ENCODE measurements around the gene RPAIN. TPM values are rescaled to one million over a fixed set of nuclear protein-coding genes. Genes with fewer than 3 reads are reported as not detected.
A peak's percentile ranks its signal among the peaks of the same experiment; 100 is the strongest.
"Not testable (repeated sequence)": the region's sequence is repeated elsewhere in the genome, so short reads cannot be mapped to it uniquely, and the experiment has no call there.

The RPAIN gene
- total RNA-seq, 1 donor from 2014 or later: 85.9 TPM

DNA sequence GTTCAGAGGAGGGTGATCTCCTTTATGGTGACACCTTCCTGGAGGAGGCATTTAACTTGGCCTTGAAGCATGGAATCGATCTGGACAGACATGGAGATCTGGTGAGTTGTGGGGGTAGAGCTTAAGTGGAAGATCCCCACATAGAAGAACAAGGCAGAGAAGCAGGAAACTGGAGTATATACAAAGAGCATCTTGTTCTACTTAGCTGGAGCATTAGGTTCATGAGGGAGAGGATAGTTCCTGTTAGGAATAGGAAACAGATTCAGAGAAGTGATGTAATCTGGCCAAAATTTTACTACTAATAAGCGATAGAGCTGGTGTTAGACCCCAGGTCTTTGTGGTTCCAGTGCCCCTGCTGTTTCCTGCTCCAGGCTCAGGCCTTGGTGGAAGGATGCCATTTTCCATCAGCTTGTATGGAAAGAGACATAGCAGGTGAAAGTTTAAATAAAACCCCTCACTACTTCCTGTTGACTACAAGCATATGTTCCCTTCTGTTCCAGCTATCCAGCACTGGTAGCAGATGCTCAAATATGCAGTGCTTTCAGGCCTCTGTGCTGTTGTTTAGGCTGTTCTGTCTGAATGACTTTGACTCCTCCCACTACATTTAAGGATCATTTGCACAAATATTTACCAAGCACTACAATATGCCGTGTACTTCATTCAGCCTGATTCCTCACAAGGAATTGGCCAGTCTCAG, 9.4 kb downstream of the RPAIN start:
- no peak for DNase-seq (ENCODE audit: low read depth)

GRCh38 chr17:5430413-5430999, 10.5 kb downstream of the RPAIN start:
- no peak for DNase-seq (ENCODE audit: low read depth)

DNA sequence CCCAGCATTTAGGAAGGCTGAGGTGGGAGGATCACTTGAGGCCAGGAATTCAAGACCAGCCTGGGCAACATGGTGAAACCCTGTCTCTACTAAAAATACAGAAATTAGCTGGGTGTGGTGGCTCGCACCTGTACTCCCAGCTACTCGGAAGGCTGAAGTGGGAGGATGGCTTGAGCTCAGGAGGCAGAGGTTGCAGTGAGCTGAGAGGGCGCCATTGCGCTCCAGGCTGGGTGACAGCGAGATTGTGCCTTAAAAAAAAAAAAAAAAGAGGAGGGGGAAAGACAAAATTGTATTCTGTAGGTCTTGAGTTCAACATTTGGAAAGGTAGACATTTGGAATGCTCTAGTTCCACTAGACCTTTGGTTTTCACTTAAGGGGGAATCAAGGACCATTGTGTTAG, 11.3 kb downstream of the RPAIN start:
- DNase-seq (ENCODE audit: low read depth): not testable (repeated sequence)

DNA sequence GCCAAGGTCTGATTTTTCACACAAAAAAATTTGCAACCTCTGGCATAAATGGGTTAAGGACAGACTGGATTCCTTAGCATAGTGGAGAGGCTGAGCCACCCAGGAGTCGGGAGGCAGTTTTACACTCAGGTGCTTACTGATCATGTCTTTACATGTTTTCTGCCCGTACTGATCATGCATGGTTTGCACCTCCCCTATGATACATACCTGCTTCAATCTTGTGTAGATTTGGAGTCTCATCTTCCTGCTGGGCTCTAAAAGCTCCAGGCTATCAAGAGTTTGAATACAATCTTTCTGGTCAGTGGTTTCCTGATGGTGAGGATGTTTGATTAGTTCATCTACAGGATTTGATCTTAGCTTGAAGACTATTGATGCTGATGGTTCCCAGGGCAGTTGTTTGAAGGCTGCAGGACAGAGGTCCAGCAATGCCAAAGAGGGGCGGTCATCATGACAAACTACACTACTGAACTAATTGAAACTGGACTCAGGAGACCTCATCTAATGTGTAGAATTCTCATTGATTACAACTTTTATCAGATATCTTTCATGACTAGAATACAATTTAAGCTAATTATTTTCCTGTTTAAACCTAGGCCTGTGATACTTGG, 12.1 kb downstream of the RPAIN start:
- no peak for DNase-seq (ENCODE audit: low read depth)

- DNase-seq (ENCODE audit: low read depth): no peak
Measured at GRCh38 chr17:5434984-5435383, 15.0 kb downstream of the RPAIN start.

DNA sequence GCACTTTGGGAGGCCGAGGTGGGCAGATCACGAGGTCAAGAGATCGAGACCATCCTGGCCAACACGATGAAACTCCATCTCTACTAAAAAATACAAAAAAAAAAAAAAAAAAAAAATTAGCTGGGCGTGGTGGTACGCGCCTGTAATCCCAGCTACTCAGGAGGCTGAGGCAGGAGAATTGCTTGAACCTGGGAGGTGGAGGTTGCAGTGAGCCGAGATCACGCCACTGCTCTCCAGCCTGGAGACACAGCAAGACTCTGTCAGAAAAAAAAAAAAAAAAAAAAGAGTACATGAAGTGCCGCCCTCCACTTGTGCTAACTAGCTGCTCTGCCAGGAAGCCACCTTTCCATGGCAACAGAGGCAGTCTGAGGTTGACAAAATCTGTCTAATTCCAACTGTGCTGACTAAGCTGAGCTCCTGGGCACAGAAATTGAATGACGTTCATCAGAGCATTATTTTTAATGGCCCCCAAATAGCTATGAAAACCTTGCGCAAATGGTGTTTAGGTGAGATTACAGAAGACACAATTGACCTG, 15.9 kb downstream of the RPAIN start:
- not testable (repeated sequence) for DNase-seq (ENCODE audit: low read depth)

DNA sequence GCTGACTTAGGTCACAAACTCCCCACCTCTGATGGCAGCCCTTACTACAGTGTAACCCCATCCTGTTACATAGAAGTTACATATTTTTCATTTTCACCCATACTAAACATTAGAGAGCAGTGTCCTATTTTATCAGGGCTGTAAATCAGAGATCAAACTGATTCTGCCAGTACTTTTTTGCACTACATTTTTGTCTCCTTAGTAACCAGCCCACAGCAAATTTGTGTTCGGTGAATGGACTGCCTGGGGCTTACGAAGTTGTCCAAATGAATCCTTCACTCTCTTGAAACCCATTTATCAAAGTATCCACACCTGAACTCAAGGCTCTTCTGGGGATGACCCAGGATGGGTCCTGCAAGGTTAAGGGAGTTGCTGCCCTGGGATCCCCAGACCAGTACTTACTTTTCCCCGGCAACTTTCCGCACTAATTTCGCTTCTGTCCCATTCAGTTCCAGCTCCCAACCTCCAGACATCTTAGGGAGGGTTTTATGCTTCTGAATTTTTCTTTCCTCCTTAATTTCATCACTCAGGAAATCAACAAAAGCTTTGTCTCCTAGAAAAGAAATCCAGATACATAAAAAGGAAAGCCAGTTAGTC, 17.8 kb downstream of the RPAIN start:
- DNase-seq (ENCODE audit: low read depth): no peak

DNA sequence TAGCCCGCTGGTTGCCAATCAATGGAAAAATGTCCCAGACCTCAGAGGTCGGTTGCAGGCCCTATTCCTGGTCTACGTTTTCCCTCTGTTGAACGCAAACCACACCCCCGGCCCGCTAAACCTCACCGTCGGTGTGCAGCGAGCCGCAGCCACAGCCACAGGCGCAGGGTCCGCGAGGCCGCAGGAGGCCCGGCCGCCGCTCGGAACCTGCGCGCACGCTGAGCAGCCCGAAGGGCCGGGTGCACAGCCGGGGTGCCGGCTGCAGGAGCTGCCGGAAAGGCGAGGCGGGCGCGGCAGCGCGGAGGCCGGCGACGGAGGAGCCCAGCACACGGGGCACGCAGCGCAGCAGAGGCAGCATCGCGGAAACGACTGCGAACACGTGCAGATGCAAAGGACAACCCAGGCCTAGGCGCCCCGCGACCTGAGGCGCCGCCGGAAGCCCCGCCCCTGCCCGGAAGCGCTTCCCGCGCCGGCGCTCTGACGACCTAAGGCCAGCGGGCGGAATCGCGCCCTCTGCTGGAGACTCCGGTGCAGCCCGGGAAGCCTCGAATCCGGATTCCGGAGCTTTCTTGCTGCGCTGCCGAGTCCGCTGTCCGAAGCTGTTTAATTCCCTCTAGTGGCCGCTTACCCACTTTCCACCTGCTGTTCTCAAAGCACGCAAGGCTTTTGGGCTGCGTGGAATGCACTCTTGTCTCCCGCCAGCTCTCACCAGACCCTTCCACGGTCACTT, 18.9 kb downstream of the RPAIN start, which contains the start of gene C1QBP:
Gene C1QBP (minus strand): TSS at position 440 of the 730 bp plus-strand sequence. CDS start 82 bp downstream, at position 358.
- DNase-seq (ENCODE audit: low read depth): peak; percentile 95

GRCh38 chr17:5439446-5439764, 19.4 kb downstream of the RPAIN start:
- no peak for DNase-seq (ENCODE audit: low read depth)

DNA sequence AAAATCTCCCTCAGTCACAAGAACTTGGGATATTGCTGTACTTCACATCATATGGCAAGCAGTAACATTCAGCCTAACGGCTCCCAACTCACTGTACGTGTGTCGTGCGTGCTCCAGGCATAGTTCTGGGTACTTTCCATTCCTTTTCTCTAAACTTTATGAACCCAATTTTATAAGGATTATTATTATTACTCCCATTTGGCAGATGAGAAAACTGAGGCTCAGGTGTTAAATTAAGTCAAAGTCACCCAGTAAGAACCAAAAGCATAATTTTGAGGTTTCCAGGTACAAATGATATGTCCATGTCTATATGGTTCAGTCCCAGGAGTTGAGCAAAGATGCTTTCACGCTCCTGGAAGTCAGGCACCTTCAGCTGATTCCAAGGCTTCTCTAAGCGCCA, 23.7 kb downstream of the RPAIN start:
- DNase-seq (ENCODE audit: low read depth): no peak

DNA sequence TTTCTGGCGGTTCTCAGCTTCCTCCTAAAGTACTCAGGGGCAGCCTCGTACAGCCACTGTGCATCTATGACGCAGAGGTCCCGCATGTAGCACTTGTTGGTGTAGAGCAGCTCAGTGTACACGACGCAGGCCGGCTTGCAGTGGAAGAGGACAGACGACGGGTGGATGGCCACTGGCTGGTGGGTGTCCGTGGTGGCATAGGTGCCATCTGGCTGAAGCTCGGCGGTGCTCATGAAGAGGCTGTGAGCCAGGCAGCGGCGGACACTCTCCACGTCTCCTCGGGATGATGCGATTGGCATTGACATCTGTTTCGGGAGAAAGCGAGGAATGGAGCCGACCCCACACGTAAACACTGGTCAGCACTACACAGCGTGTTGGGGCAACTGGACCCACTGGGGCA, 24.2 kb downstream of the RPAIN start:
- DNase-seq (ENCODE audit: low read depth): no peak

GRCh38 chr17:5446786-5447185, 26.8 kb downstream of the RPAIN start:
- DNase-seq (ENCODE audit: low read depth): no peak

GRCh38 chr17:5464717-5465507, 44.9 kb downstream of the RPAIN start:
- no peak for DNase-seq (ENCODE audit: low read depth)

- no peak for DNase-seq (ENCODE audit: low read depth)
Measured at GRCh38 chr17:5466295-5466694, 46.3 kb downstream of the RPAIN start.

- DNase-seq (ENCODE audit: low read depth): no peak
Measured at GRCh38 chr17:5467416-5467815, 47.4 kb downstream of the RPAIN start.

DNA sequence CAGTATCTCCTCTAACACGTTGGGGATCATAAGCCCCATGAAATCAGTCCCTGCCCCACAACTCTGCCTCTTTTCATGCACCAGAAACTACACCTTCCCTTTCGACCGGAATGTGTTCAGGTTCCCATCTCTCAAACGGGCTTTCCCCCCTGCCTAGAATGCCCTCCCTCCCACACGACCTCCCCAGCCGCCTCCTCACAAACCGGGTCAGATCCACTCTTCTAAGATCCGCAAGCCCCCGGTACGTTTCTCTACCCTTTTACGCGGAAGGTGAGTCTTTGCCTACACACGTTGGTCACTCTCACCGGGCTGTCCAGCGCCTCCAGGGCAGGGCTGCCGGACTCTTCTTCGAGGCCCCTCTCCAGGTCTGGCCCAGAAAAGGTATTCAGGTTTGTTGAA, 48.1 kb downstream of the RPAIN start:
- no peak for DNase-seq (ENCODE audit: low read depth)

- DNase-seq (ENCODE audit: low read depth): no peak
Measured at GRCh38 chr17:5472511-5472910, 52.5 kb downstream of the RPAIN start.

DNA sequence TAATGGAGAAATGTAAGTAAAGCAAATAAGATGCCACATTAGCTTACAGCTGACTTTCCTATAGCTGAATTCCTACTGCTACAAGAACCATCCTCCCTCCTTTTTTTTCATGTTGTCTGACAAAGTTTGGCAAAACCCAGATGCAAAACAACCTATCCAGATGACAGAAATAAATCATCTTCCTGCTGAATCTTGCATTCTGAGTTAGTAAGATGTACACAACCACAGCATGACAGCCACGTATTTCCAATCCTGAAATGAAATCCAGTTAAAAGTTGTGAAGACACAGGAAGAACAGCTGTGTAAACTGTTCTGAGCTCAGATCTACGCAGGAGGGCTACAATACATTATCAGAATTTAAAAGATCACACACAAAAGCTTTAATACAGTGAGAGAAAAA, 53.9 kb downstream of the RPAIN start:
- DNase-seq (ENCODE audit: low read depth): peak; percentile 30

- DNase-seq (ENCODE audit: low read depth): no peak
Measured at GRCh38 chr17:5478992-5479391, 59.0 kb downstream of the RPAIN start.

- no peak for DNase-seq (ENCODE audit: low read depth)
Measured at GRCh38 chr17:5480962-5481361, 61.0 kb downstream of the RPAIN start.

- DNase-seq (ENCODE audit: low read depth): no peak
Measured at GRCh38 chr17:5481451-5481850, 61.5 kb downstream of the RPAIN start.
